Parathyroid adenoma (tissue), 2 donors: Measurements from ENCODE around the gene HTR3B.

Experiments used
- H2AFZ ChIP-seq: fragments of 300-600 bp; sonication (generic); one replicate; pipeline ENCODE4 v1.7.0; 2017; ENCODE audit warnings: antibody characterized with exemption, mild to moderate bottlenecking
- H3K27ac ChIP-seq: fragments of 300-600 bp; sonication (generic); one replicate; pipeline ENCODE4 v1.7.0; 2017
- H3K27me3 ChIP-seq: fragments of 300-600 bp; sonication (generic); one replicate; pipeline ENCODE4 v1.7.0; 2017; ENCODE audit warnings: low read length; ENCODE audit not compliant: control insufficient read depth, insufficient read depth
- H3K36me3 ChIP-seq: fragments of 300-600 bp; sonication (generic); one replicate; pipeline ENCODE4 v1.7.0; 2017; ENCODE audit warnings: low read length; ENCODE audit not compliant: control insufficient read depth, insufficient read depth
- H3K4me1 ChIP-seq: fragments of 300-600 bp; sonication (generic); one replicate; pipeline ENCODE4 v1.7.0; 2017; ENCODE audit warnings: control low read depth
- H3K4me2 ChIP-seq: fragments of 300-600 bp; sonication (generic); one replicate; pipeline ENCODE4 v1.7.0; 2017; ENCODE audit warnings: low read length
- H3K4me3 ChIP-seq: fragments of 300-600 bp; sonication (generic); one replicate; pipeline ENCODE4 v1.7.0; 2017; ENCODE audit warnings: low read depth, low read length
- H3K79me2 ChIP-seq: fragments of 300-600 bp; sonication (generic); one replicate; pipeline ENCODE4 v1.7.0; 2017; ENCODE audit warnings: control low read depth
- H3K9ac ChIP-seq: fragments of 300-600 bp; sonication (generic); one replicate; pipeline ENCODE4 v1.7.0; 2017; ENCODE audit warnings: mild to moderate bottlenecking
- H3K9me3 ChIP-seq: fragments of 300-600 bp; sonication (generic); one replicate; pipeline ENCODE4 v1.7.0; 2017; ENCODE audit warnings: low read length; ENCODE audit not compliant: control insufficient read depth
- TF ChIP-seq, protein P1 (sequence below): fragments of 300-600 bp; sonication (generic); IDR thresholded peaks from one replicate; pipeline ENCODE4 v1.7.0; 2017; ENCODE audit warnings: antibody characterized with exemption, mild to moderate bottlenecking
- donor health status: primary hyperparathyroidism.

Gene HTR3B

GRCh38 chr11:113904379-113905101, at the start of gene HTR3B:
Gene HTR3B, plus strand, starts transcription at chr11:113904796. Its CDS starts 138 bp downstream, at chr11:113904934.
- Histone ChIP-seq H3K27ac (no peak within 1 kb of the TSS), H3K9ac (no peak within 1 kb of the TSS), H3K79me2 (no peaks in the 10 kb centered on the region), H3K9me3 (no peaks in the 10 kb centered on the region), H3K4me2 (no peak within 1 kb of the TSS), H3K4me1 (no peaks in the 10 kb centered on the region), H3K27me3 (no peaks in the 10 kb centered on the region), H3K4me3 (no peak within 1 kb of the TSS), H3K36me3 (no peaks in the 10 kb centered on the region), H2AFZ (no peak within 1 kb of the TSS)
- TF ChIP-seq, protein P1, sequence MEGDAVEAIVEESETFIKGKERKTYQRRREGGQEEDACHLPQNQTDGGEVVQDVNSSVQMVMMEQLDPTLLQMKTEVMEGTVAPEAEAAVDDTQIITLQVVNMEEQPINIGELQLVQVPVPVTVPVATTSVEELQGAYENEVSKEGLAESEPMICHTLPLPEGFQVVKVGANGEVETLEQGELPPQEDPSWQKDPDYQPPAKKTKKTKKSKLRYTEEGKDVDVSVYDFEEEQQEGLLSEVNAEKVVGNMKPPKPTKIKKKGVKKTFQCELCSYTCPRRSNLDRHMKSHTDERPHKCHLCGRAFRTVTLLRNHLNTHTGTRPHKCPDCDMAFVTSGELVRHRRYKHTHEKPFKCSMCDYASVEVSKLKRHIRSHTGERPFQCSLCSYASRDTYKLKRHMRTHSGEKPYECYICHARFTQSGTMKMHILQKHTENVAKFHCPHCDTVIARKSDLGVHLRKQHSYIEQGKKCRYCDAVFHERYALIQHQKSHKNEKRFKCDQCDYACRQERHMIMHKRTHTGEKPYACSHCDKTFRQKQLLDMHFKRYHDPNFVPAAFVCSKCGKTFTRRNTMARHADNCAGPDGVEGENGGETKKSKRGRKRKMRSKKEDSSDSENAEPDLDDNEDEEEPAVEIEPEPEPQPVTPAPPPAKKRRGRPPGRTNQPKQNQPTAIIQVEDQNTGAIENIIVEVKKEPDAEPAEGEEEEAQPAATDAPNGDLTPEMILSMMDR = no peak

DNA sequence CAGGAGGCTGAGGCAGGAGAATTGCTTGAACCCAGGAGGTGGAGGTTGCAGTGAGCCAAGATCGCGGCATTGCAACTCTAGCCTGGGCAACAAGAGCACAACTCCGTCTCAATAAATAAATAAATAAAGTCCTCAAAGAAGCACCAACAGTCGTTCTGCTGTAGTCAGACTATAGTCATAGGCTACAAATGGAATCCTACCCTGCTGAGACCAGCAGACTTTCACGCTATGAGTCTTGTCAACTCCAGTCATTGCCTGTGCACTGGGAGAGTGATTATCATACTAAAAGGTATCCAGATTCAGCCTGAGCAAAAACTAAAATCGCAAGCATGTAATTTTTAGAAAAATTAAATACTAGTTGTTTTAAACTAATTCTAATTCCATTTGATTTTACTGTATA, 48.8 kb upstream of the HTR3B start:
- Histone ChIP-seq H3K4me1 (no peaks in the 10 kb centered on the region), H2AFZ (no peak overlapping the region), H3K9ac (no peak overlapping the region), H3K79me2 (no peaks in the 10 kb centered on the region), H3K27me3 (no peaks in the 10 kb centered on the region), H3K4me3 (no peak overlapping the region), H3K27ac (no peak overlapping the region), H3K9me3 (no peaks in the 10 kb centered on the region), H3K4me2 (no peak overlapping the region), H3K36me3 (no peaks in the 10 kb centered on the region)
- TF ChIP-seq, protein P1 = no peak

DNA sequence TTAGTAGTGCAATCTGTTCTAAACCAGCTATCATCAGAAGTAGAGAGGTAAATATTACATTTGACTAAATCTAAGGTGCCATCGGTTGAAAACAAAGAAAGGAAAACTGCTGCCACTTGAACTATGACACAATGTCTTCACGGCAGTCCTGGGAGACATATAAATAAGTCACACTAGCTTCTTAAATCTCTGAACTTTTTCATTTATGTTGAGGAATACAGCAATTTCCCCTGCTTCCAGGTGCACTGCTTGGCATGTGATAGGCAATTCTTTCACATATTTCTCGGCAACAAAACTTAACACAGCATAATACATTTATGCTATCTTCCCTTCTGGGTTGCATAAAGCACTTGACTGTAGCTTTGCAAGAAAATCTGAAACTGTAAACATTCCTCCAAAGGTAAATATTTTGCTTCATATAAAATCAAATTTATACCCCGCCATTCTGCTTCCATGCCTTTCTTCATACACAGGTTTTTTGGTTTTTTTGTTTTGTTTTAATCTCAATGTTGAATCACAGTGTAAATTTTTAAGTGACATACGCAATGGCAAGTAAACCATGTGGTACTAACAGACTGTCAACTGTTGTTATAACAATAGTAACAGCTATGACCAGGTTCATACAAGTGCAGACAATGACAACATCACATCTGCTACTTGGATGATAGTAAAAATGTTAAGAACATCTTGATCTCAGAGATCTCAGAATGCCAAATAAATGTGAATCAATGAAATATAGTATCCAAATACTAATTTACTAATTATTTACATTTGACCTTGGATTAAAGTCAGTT, 47.4 kb upstream of the HTR3B start:
- TF ChIP-seq, protein P1 = no peak
- Histone ChIP-seq H3K4me1 (peaks cover 1% of the 10 kb centered on the region), H2AFZ (no peak overlapping the region), H3K27me3 (no peaks in the 10 kb centered on the region), H3K4me3 (no peak overlapping the region), H3K9me3 (no peaks in the 10 kb centered on the region), H3K27ac (no peak overlapping the region), H3K79me2 (no peaks in the 10 kb centered on the region), H3K4me2 (no peak overlapping the region), H3K9ac (no peak overlapping the region), H3K36me3 (no peaks in the 10 kb centered on the region)

DNA sequence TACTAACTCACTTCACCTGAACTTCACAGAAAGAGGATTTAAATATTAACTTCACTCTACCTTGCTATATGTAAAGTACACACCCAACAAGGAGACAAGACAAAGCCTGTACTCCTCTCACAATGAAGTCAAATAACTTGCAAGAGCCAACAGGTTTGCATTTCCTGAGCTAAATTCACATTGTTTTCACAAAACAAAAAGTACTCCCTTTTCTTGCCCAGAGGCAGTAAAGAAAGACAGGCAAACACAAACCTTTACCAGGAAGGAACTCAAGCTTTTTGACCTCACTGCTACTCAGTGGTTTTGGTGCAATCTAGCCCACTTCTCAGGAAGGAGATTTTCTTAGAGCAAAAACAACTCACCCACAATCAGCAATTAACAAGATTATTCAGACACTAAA, 44.9 kb upstream of the HTR3B start:
- H3K4me2 ChIP-seq = no peak overlapping the region
- peaks cover 5% of the 10 kb centered on the region for H3K4me1 ChIP-seq
- H3K27ac ChIP-seq = no peak overlapping the region
- H2AFZ ChIP-seq = no peak overlapping the region
- TF ChIP-seq, protein P1 = no peak
- no peak overlapping the region for H3K9ac ChIP-seq
- no peaks in the 10 kb centered on the region for H3K79me2 ChIP-seq
- H3K36me3 ChIP-seq = no peaks in the 10 kb centered on the region
- H3K9me3 ChIP-seq = no peaks in the 10 kb centered on the region
- no peaks in the 10 kb centered on the region for H3K27me3 ChIP-seq
- H3K4me3 ChIP-seq = no peak overlapping the region
